Middle frontal gyrus (tissue), 1 donor: Measurements from ENCODE around the gene SULT1A3.
"Not testable (repeated sequence)": the region's sequence is repeated elsewhere in the genome, so short reads cannot be mapped to it uniquely, and the experiment has no call there.

Experiments
- DNase-seq: peaks from one replicate; pipeline ENCODE4 v3.0.0-alpha.2; 2015; ENCODE audit warnings: low spot score; ENCODE audit errors: extremely low spot score

Gene SULT1A3

GRCh38 chr16:30199049-30199448, at the start of gene SULT1A3:
TSS of gene SULT1A3 (plus strand) at chr16:30199255. CDS start at chr16:30200729, 1,474 bp downstream.
- DNase-seq, result not testable (repeated sequence)

GRCh38 chr16:30151091-30151490, 48.0 kb upstream of the SULT1A3 start:
- no peak for DNase-seq

- no peak for DNase-seq
Measured at GRCh38 chr16:30152517-30152916, 46.5 kb upstream of the SULT1A3 start.

- DNase-seq, result no peak
Measured at GRCh38 chr16:30155188-30155587, 43.9 kb upstream of the SULT1A3 start.

- no peak for DNase-seq
Measured at GRCh38 chr16:30157214-30157613, 41.8 kb upstream of the SULT1A3 start.

- no peak for DNase-seq
Measured at GRCh38 chr16:30163538-30163937, 35.5 kb upstream of the SULT1A3 start.

GRCh38 chr16:30166202-30166902, 32.7 kb upstream of the SULT1A3 start:
- no peak for DNase-seq

- not testable (repeated sequence) for DNase-seq
Measured at GRCh38 chr16:30168746-30169145, 30.3 kb upstream of the SULT1A3 start.

- DNase-seq, result not testable (repeated sequence)
Measured at GRCh38 chr16:30169416-30169815, 29.6 kb upstream of the SULT1A3 start.

GRCh38 chr16:30170145-30170544, 28.9 kb upstream of the SULT1A3 start:
- not testable (repeated sequence) for DNase-seq

- no peak for DNase-seq
Measured at GRCh38 chr16:30173054-30173453, 26.0 kb upstream of the SULT1A3 start.

- DNase-seq, result not testable (repeated sequence)
Measured at GRCh38 chr16:30176876-30177275, 22.2 kb upstream of the SULT1A3 start.

GRCh38 chr16:30179195-30179594, 19.9 kb upstream of the SULT1A3 start:
- DNase-seq, result no peak

- DNase-seq, result no peak
Measured at GRCh38 chr16:30179931-30180330, 19.1 kb upstream of the SULT1A3 start.

- no peak for DNase-seq
Measured at GRCh38 chr16:30180741-30181140, 18.3 kb upstream of the SULT1A3 start.

- peak; percentile 72 for DNase-seq
Measured at GRCh38 chr16:30183233-30184095, 15.6 kb upstream of the SULT1A3 start, which contains the start of gene CORO1A. TSS of gene CORO1A (plus strand) at chr16:30183602. CDS start at chr16:30185210, 1,608 bp downstream.

- DNase-seq, result no peak
Measured at GRCh38 chr16:30184096-30184890, 14.8 kb upstream of the SULT1A3 start.

GRCh38 chr16:30184891-30185682, 14.0 kb upstream of the SULT1A3 start:
- no peak for DNase-seq

GRCh38 chr16:30185683-30186421, 13.2 kb upstream of the SULT1A3 start:
- DNase-seq, result no peak

- DNase-seq, result no peak
Measured at GRCh38 chr16:30186444-30186781, 12.6 kb upstream of the SULT1A3 start.
